DOHH2 (cell line): ENCODE data around the gene CCL11.

ENCODE experiments used
- H3F3A ChIP-seq: fragments of 200-600 bp; sonication (generic), shearing (Covaris generic); 2 replicates; pipeline ENCODE4 v1.6.0; 2016; ENCODE audit warnings: antibody characterized with exemption, mild to moderate bottlenecking; ENCODE audit not compliant: control insufficient read depth, insufficient read depth
- H3K27ac ChIP-seq: fragments of 200-600 bp; sonication (generic); 2 replicates; pipeline ENCODE4 v1.5.1; 2014; ENCODE audit warnings: low read depth, mild to moderate bottlenecking, low read length, moderate library complexity
- H3K27me3 ChIP-seq: fragments of 200-600 bp; sonication (generic); 2 replicates; pipeline ENCODE4 v1.6.1; 2014; ENCODE audit warnings: mild to moderate bottlenecking, low read length, mixed read lengths; ENCODE audit not compliant: control insufficient read depth
- H3K36me3 ChIP-seq: fragments of 200-600 bp; sonication (generic); 2 replicates; pipeline ENCODE4 v1.6.1; 2014; ENCODE audit warnings: mild to moderate bottlenecking, low read length, moderate library complexity, mixed read lengths; ENCODE audit not compliant: control insufficient read depth
- H3K4me1 ChIP-seq: fragments of 200-600 bp; sonication (generic); 2 replicates; pipeline ENCODE4 v1.6.1; 2014; ENCODE audit warnings: mild to moderate bottlenecking, low read length, mixed read lengths; ENCODE audit not compliant: control insufficient read depth
- H3K4me2 ChIP-seq: fragments of 200-600 bp; sonication (generic); 2 replicates; pipeline ENCODE4 v1.6.0; 2014; ENCODE audit warnings: mild to moderate bottlenecking, low read length, moderate library complexity
- H3K4me3 ChIP-seq: fragments of 200-600 bp; sonication (generic); 2 replicates; pipeline ENCODE4 v1.5.1; 2014; ENCODE audit warnings: mild to moderate bottlenecking, low read length, mixed read lengths
- H3K79me2 ChIP-seq: fragments of 200-600 bp; sonication (generic); 2 replicates; pipeline ENCODE4 v1.6.1; 2014; ENCODE audit warnings: mild to moderate bottlenecking, low read length, mixed read lengths; ENCODE audit not compliant: control insufficient read depth
- H3K9me2 ChIP-seq: fragments of 200-600 bp; sonication (generic); replicated peaks from 2 replicates; pipeline ENCODE4 v1.6.1; 2014; ENCODE audit warnings: mild to moderate bottlenecking, low read length, mixed read lengths; ENCODE audit not compliant: control insufficient read depth
- H3K9me3 ChIP-seq: fragments of 200-600 bp; sonication (generic); 2 replicates; pipeline ENCODE4 v1.6.1; 2014; ENCODE audit warnings: antibody characterized with exemption, low read length, mixed read lengths; ENCODE audit not compliant: control insufficient read depth, insufficient read depth
- H4K20me1 ChIP-seq: fragments of 200-600 bp; sonication (generic); 2 replicates; pipeline ENCODE4 v1.6.0; 2014; ENCODE audit warnings: low read depth, mild to moderate bottlenecking, antibody characterized with exemption, low read length, moderate library complexity; ENCODE audit not compliant: control insufficient read depth, insufficient read depth
- EZH2phosphoT487 ChIP-seq: fragments of 200-600 bp; sonication (generic); IDR thresholded peaks from 2 replicates; pipeline ENCODE4 v1.6.1; 2017; ENCODE audit warnings: borderline replicate concordance, mild to moderate bottlenecking, antibody characterized with exemption, low read length, moderate library complexity, mixed read lengths
- TF ChIP-seq, protein P1 (sequence below): fragments of 200-600 bp; sonication (generic); IDR thresholded peaks from one replicate; pipeline ENCODE4 v1.5.1; 2014; ENCODE audit warnings: antibody characterized with exemption, mild to moderate bottlenecking, low read depth, low read length; ENCODE audit not compliant: poor library complexity, severe bottlenecking

The CCL11 gene

DNA sequence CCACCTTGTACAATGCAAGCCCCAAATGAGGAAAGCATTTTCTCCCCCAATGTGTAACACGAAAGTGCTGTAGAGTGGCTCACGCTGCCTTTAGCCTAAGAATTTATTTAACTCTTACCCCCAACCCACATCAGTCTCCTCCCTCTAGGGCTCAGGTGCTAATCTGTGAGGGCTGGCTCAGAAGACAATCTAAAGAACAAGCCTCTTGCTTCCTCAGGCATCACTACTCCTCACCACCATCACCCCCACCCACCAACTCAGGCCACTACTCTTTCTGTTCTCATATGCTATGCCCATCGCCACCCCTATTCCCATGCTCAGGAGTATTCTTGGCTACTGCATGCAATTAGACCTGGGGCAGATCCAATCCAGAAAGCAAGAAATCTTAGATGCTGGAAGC is 34.4 kb upstream of the CCL11 start:
- Histone ChIP-seq H3K9me2 (no peaks in the 10 kb centered on the region), H3K4me1 (no peaks in the 10 kb centered on the region), H3F3A (no peaks in the 10 kb centered on the region), H3K4me3 (no peak overlapping the region), H3K27ac (no peak overlapping the region), H3K36me3 (no peaks in the 10 kb centered on the region), H3K27me3 (peaks cover 2% of the 10 kb centered on the region; the same call in 1 of the 2 replicates), H3K79me2 (no peaks in the 10 kb centered on the region), H4K20me1 (no peaks in the 10 kb centered on the region), H3K4me2 (no peak overlapping the region), H3K9me3 (no peaks in the 10 kb centered on the region)
- TF ChIP-seq EZH2phosphoT487: no peak
- TF ChIP-seq, protein P1, sequence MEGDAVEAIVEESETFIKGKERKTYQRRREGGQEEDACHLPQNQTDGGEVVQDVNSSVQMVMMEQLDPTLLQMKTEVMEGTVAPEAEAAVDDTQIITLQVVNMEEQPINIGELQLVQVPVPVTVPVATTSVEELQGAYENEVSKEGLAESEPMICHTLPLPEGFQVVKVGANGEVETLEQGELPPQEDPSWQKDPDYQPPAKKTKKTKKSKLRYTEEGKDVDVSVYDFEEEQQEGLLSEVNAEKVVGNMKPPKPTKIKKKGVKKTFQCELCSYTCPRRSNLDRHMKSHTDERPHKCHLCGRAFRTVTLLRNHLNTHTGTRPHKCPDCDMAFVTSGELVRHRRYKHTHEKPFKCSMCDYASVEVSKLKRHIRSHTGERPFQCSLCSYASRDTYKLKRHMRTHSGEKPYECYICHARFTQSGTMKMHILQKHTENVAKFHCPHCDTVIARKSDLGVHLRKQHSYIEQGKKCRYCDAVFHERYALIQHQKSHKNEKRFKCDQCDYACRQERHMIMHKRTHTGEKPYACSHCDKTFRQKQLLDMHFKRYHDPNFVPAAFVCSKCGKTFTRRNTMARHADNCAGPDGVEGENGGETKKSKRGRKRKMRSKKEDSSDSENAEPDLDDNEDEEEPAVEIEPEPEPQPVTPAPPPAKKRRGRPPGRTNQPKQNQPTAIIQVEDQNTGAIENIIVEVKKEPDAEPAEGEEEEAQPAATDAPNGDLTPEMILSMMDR: no peak

DNA sequence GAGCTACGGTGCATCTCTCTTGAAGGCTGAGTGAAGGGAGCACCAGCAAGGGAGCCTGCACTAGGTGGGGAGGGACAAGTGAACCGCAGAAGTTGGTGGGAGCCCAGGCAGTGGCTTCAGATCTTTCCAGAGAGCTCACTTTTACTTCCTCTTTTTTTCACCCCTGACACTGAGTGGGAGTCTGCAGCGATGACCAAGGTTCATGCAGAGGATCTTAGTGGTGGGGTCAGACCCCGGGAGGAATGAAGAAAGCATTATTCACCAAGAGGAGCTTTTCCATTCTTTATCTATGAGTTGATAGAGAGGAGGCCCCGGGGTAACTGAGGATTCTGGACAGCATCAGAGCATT is 33.5 kb upstream of the CCL11 start:
- Histone ChIP-seq H3K4me3 (no peak overlapping the region), H3K27me3 (peaks cover 2% of the 10 kb centered on the region; the same call in 1 of the 2 replicates), H4K20me1 (no peaks in the 10 kb centered on the region), H3K9me3 (no peaks in the 10 kb centered on the region), H3K9me2 (no peaks in the 10 kb centered on the region), H3K79me2 (no peaks in the 10 kb centered on the region), H3K4me2 (no peak overlapping the region), H3K36me3 (no peaks in the 10 kb centered on the region), H3K4me1 (no peaks in the 10 kb centered on the region), H3F3A (no peaks in the 10 kb centered on the region), H3K27ac (no peak overlapping the region)
- no peak for TF ChIP-seq EZH2phosphoT487
- TF ChIP-seq, protein P1: no peak

DNA sequence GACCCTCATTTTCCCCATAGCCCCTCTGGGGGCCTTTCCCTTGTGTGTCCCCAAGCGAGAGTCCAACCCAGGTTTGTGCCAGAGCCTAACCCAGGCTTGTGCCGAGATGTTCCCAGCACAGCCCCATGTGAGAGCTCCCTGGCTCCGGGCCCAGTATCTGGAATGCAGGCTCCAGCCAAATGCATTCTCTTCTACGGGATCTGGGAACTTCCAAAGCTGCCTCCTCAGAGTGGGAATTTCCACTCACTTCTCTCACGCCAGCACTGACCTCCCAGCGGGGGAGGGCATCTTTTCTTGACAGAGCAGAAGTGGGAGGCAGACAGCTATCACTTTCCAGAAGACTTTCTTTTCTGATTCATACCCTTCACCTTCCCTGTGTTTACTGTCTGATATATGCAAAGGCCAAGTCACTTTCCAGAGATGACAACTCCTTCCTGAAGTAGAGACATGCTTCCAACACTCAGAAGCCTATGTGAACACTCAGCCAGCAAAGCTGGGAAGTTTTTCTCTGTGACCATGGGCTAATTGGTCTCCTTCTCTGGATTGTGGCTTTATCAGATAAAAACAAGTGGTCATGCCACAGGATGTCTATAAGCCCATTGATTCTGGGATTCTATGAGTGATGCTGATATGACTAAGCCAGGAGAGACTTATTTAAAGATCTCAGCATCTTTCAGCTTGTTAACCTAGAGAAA is 33.0 kb upstream of the CCL11 start:
- no peaks in the 10 kb centered on the region for H3F3A ChIP-seq
- H3K27ac ChIP-seq: no peak overlapping the region
- H3K9me3 ChIP-seq: no peaks in the 10 kb centered on the region
- no peaks in the 10 kb centered on the region for H3K79me2 ChIP-seq
- no peak overlapping the region for H3K4me3 ChIP-seq
- H3K36me3 ChIP-seq: no peaks in the 10 kb centered on the region
- H3K9me2 ChIP-seq: no peaks in the 10 kb centered on the region
- H4K20me1 ChIP-seq: no peaks in the 10 kb centered on the region
- no peak for TF ChIP-seq EZH2phosphoT487
- TF ChIP-seq, protein P1: no peak
- no peaks in the 10 kb centered on the region for H3K4me1 ChIP-seq
- H3K4me2 ChIP-seq: no peak overlapping the region
- H3K27me3 ChIP-seq: peaks cover 2% of the 10 kb centered on the region; the same call in 1 of the 2 replicates
